Activated naive CD4-positive, alpha-beta T cell (primary cell): ENCODE results near the gene CCDC182.

Experiments used
- DNase-seq, 4 experiments: peaks; one replicate each; lab custom pipeline; 2025; lab: John Stamatoyannopoulos, UW

Gene CCDC182

DNA sequence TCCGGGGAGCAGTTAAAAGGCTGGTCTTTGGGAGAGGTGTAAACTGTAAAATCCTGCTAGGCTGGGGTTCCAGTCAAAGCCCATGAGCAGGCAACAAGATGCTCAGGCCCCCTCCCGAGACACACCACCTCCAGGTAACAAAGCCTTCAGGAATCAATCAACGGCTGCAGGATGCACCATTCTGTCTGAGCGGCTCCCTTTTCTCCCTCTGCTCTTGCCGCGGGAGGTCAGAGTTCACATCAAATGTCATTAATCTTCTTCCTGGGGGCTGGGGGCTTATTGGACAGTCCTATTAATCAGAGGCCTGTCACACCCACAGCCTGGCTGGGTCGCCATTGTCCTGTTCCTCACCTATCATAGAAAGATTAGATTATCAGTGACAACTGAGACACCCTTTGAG is 11.9 kb upstream of the CCDC182 start:
- no peak for DNase-seq

DNA sequence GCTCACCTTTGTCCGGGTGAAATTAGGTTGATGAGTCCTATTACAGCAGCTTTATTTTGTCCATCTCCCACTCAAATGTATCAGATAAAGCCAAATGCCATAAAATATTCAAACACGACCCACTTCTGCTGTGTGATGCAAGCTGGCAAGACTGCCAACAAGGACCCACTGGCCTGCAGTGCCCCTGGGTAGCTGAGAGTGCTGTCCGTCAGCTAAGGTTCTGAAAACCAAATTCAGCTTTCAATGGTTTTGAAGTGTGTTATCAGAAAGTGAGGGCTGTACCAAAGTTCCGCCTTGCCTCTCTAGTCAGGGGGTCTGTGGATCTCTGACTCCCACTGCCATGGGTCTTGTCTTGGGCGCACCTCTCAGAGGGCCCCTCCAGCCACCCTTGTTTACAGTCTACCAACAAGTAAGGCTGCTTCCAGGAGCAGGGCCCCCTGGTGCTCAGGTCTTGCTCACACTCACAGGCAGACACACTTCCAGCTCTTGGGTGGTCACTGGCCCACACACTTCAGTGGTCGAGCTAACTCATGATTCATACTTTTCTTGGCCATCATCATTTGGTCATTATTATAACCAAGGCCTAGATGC is 10.5 kb upstream of the CCDC182 start:
- DNase-seq: no peak

DNA sequence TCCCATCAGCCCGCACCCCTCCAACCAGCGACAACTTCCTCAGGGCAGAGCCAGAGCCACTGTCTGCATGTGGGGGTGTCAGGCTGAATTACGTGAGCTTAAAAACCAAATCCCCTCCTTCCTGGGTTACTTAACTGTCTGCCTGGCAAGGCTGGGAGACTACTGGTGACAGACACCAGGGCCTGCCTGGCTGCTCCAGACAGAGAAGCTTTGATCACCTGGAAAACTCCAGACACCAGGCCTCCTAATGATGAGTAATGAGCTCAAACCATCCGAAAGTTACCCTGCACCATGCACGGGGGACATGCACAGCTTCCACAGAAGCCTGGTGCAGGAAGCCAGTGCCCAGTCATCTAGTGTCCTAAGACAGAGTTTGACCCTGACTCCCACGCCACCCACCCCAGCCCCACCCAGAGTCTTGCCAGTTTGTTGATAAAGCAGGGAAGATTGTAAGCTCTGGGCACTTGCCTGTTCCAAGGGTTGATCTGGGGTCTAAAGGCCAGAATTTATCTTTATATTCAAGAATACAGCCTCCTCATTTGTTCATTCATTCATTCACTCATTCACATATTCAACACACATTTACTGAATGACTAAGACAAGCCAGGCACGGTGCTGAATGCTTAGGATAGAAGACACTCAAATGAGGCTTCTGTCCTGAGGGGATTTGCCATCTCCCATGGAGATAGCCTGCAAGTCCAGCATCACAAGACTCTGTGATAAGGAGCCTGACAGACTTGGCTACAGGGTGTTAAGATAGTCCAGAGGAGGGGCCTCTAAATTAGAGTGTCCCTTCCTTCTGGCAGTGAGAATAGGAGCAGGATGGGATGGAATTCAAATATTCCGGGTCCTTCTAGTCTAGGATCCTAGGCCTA is 7.2 kb upstream of the CCDC182 start:
- DNase-seq: no peak

DNA sequence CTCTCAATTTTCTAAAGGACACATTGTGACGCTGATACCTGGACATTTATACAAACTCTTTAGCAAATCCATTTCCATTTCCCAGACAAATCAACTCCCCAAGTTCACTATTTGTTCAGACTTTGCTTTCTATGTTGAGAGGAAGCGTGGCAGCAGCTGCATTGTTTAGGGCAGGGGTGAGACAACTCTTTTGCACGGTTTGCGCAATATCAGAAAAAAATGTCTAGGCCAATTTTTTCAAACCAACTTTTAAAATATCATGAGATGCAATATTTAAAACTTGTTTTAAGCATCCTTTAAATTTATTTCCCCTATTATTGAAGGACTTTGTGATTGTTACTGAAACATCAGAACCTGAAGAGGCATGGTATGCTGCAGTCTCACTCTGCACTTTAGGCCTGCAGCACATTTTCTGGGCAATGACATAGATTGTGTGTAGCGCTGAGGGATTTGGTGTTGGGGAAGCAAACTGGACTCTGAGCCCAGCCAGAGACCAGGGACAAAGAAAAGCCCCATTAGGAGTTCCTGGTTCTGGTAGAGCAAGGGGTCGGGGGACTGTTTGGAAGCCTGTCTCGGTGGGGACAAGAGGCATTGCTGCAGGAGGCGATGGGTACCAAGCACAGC is 6.4 kb upstream of the CCDC182 start:
- DNase-seq: no peak

DNA sequence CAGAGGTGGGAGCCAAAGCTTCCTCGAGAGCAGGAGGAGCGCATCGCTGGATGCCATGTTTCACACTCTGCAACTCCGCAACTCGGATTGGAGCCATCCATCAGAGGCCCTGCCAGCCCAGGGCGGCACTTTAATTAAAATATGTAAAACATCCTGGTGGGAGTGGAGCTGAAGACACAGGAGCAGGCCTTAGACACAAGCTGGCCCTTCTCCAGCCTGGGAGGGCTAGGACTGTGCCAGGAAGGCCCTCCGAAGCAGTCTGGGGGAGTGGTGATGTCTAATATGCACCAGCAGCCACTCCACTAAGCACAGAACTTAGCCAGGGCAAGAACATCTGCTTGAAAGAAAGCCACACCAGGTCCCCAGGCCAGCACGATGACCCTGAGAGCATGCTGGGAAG is 5.8 kb upstream of the CCDC182 start:
- no peak for DNase-seq

DNA sequence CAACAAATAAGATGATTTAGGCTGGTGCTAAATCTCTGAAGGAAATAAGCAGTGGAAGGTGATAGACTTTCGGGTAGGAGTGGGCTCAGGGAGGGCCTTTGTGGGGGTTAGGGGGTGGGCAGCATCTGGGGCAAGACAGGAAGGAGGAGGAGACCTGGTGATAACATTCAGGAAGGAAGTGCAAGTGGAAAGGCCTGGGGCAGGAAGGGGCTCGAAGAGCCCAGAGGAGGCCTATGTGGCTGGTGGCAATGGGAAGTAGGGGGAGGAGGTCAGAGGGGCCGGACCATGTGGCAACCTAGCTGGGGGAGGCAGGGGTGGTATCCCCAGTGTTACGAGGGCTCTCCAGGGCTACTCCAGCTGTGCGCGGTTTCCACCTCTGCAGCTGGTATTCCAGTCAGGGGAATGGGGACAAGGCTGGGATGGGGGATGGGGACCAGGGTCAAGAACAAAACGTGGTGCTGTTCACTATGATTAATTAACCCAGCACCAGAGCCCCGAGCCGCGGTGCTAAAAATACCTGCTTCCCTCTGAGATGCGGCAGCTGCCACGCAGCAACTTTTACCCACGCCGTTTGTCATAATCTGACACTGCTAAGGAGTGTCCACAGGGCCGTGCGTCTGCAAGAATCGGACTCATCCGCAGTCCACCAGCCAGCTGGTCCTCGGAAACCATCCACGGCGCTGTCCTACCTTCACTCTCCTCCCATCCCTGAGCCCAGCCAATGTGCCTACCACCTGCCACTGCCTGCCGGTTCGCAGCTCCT is 5.2 kb upstream of the CCDC182 start:
- DNase-seq: no peak

DNA sequence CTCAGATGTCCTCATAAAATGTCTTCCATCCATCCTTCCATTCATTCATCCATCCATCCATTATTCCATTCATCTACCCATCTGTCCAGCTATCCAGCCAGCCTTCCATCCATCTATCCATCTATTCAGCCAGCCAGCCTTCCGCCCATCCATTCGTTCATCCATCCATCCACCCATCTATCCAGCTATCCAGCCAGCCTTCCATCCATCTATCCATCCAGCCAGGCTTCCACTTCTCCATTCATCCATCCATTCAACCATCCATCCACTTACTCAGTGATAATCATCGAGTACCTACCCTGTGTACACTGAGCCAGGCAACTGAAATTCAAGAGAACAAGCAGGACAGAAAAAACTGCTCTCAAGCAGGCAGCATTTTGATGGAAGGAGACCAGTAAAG is 4.6 kb upstream of the CCDC182 start:
- DNase-seq: no peak

DNA sequence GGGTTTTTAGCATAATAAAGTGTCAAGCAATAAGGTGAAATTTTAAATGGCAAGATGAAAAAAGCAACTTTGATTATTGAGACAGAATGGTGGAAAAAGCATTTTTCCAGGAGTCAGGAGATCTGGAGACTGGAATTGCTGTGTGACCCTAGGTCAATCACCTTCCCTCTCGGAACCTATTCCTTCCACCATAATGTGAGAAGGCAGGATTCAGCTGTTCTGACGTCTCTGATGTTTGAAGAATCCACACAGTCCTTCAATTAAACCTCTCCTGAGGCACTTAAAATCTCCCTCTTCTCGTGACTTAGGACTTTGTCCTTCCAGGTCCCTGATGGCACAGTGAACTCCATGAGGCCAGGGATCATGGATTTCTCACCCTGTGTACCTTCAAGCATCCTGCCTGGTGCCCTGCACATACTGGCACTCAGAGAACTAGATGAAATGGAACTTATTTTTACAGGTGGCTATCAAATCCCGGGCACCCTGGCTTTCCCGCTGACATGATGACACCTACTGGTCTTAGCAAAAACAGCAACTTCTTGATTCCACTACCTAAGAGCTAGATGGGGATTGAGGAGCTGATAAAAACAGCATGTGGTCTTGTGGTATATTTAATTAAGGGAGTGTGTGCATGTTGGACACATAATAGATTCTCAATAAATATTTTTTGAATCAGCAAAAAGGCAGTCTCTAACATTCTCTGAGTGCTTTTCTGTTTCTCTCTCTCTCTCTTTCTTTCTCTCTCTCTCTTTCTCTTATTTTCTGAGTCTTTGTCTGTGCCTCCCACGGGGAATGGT is 2.3 kb upstream of the CCDC182 start:
- DNase-seq: no peak

DNA sequence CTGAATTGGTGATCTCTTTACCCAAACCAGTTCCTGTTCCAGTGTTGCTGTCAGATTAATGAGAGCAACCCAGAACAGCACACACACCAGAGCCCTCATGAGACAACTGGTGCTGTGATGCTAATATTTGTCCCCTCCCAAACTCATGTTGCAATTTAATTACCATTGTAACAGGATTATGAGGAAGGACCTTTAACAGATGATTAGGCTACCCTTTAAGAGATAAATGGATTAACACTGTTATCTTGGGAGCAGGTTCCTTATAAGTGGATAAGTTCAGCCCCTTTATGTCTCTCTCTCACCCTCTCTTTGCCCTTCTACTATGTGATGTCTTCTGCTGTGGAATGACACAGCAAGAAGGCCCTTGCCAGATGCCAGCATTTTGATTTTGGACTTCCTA is 1.1 kb upstream of the CCDC182 start:
- DNase-seq: no peak

DNA sequence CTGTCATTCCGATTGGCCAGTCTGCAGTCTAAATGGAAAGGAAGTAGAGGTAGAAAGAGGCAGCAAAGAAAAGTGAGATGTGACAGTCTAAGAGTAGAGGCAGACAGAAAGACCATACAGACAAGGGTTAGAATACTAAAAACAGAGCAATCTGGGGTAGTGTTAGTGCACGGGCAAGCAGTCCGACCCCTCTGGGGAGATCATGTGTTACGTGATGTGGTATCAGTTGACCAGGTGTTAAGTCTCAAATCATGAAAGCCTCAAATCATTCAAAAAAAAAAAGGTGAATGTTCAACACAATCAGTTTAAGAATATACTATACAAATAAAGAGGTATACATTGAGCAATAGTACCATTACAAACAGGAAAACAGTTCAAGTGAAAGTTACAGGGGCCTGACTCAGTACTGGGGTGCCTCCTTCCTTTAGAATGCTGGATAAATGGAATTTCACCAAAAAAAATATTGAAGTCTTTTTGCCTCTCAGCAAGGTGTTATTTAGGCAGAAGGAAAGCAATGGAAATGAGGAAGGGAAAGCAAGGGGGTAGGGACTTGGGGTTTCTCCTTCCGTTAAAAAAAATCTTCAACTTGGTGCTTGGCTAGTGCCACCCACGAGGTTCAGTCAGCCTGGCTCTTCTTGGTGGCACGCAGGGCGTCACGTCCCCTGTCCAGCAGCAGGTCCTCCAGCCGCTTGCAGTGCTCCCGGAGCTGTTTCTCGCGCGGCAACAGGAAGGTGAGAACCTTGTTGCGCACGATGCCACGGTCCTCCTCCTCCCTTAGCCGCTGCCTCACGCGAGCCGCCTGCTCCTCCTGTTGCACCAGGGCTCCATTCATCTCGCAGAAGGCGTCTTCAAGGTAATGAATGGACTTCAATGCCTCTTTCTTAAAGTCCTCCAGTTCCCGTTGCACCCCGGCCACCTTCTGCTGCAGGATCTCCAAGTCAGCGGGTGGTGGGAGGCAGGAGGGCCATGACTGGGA is 616 bp downstream of the CCDC182 start:
- DNase-seq: no peak

DNA sequence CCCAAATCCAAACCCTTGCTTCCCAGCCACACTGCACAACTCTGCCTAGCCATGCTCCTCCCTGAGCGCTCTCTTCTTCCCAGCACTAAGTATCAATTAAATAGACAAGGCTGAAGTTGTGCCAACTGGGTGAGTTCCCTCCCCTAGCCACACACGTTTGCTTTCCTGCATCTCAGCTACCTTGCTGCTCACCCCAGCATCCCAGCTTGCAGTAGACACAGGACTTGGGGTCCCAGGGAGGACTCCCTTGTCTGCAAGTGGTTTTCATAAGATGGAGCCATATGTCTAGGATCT is 4.9 kb downstream of the CCDC182 start:
- no peak for DNase-seq

DNA sequence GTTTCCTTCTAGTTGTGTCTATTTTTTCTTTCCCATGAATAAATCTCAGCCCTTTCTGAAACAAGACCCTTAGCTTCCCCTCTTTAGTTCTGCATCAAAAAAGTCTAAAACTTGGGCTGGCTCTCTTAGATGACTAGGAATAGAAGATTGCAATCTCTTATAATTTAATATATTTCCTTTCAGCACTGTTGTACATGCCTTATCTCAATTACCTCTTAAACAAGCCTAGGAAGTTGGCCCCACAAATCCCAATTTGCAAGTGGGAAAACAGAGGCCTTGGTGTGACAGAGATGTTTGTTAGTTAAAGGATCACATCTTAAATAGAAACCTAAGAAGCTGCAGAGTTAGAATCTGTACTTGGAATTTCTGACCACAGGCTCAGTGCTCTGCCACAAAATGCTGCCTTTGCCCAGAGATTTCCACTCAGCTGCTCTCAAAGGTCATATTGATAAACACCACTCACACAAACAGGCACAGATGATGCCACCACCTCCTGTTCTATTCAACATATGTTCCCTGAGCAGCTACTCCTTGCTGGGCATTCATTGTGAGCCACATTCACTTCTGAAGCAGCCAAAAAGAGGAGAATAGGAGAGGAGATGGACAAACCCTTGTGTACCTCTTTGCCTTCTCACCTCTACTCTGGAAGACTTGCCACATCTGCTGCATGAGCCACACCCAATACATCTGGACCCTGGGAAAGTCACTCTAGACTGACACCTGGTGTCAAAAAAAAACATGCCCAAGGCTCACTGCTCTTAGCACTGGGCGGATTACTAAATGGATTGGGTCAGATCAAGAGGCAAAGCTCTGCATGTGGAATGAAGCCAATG is 5.5 kb downstream of the CCDC182 start:
- no peak for DNase-seq

DNA sequence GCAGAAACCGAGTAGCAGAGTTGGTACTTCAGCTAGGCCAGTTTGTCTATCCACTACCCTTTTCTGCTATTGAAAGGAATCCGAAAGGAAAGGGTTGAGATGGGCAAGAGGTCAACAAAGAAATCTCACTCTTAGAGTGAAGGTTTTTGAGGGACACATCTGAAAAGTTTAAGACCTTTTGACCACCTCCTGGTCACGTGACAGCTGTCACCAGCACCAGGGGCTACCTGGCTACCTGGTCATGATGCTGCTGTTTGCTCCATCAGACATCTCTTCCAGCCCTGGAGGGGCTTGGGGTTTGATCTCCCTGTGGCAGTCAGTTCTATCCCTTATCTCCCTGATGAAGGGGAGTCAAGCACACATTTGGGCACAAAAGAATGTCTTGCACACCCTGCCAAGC is 7.6 kb downstream of the CCDC182 start:
- DNase-seq: no peak

DNA sequence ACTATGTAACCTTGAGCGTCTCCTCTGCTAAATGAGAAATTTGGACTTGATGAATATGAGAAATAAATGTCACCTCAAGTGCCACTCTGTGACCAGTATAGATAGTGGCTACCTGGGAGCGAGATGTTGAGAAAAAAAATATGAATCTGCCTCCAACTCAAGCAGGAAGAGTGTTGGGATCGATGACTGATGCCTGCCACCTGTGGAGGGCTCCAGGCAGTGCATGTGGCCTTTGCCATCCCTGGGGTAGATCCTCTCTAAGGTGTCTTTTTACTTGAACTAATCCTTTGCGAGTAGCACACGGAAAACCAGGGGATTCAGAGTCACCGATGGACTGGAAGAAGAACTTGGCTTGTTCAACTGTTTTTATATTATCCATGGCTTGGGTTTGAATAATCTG is 9.4 kb downstream of the CCDC182 start:
- DNase-seq: no peak

DNA sequence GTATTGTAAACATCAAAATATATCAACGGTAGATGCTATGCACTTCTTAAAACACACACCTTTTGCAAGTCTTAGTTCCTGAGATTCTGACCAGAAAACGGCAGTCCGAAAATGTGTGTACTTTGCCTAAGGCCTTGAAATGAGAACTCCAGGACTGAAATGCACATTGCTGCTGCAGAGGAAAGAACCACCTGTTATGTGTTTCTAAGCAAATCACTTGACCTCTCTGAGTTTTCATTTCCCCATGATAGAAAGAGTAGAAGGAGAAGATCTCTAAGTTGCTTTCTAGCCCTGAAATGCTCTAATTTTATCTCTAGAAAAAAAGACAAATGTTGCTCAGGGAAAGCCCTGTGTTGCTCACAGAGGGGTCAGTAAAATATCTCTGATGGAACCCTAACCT is 9.9 kb downstream of the CCDC182 start:
- DNase-seq: no peak

DNA sequence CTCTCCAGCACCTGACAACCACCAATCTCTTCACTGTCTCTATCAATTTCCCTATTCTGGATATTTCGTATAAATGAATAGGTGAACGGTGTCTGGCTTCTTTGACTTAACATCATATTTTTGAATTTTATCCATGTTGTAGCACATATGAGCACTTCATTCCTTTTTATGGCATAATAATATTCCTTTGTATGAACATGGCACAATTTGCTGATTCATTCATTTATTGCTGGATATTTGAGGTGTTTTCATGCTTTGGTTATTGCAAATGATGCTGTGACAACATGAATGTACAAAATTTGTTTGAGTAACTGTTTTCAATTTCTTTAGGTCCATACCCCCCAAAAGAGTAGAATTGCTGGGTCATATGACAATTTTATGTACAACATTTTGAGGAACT is 12.0 kb downstream of the CCDC182 start:
- DNase-seq: no peak

DNA sequence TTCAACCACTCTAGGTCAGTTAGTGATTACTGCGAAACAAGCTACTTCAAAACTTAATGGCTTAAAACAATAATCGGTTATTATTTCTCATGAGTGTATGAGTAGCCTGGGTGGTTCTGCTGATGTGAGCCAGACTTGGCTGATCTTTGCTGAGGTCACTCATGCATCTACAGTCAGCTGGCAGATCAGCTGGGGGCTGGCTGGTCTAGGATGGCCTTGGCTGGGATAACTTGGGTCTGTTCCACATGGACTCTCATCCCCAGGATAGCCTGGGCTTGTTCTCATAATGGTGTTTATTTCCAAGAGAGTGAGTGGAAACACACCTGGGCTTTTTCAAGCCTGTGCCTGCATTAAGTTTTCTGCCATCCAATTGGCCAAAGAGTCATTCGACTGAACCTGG is 13.0 kb downstream of the CCDC182 start:
- DNase-seq: no peak

DNA sequence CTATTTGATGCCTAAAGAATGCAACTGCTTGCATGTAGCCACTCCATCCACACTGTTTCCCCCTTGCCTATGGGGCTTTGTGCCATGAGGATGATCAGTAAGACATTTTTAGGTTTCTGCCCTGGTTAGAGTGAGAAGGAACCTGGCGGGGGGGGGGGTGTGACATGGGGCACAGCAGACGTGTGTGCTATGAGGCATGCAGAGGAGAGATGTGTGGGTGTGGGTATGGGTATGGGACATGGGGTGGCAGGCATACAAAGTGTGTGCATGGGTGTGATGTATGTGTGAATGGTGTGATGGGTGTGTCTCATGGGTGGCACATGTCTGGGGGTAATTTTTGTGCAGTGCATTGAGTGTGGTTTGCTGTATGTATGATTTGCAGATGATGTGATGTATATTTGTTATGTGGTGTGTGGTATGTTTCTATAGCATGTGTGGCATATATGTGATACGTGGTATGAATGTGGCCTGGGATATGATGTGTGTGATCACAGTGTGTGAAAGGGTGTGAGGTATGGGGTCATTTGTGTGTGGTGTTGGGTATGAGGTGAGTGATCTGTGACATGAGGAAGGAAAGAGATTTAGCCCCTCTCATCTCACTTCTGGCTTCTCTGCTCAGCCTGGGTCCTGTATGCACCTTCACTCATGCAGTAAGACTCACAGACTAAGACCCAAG is 14.9 kb downstream of the CCDC182 start:
- DNase-seq: no peak

DNA sequence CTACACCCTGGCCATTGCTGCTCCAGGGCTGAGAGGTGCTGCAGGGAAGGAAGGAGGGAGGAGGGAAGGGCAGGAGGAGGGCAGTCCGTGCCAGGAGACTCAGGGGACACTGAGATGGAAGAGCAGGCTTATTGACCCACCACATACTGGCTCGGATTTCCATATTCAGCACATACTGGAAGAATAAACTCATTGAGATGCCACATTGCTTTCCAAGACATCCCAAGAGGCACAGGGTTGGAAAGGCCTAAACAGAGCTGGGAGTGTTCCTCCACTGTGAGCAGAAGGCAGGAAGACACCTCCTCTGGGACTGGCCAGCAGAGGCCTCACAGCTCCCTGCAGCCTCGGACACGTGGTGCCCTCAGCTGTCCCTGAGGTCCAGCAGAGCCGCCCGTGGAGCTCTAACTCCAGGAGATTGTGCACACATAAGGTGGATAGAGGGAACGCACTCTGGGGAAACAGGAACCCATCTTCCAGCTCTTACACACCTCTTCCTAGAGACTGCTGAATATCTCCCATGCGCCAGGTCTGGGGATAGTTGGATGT is 17.4 kb downstream of the CCDC182 start:
- DNase-seq: no peak
